ENCODE measurements around the gene PPP2R3A.

The PPP2R3A gene

GRCh38 chr3:136022529-136023263 lies 57.2 kb downstream of the PPP2R3A start:
- no peak for DNase-seq (ENCODE audit: low spot score)

GRCh38 chr3:136023264-136023978 lies 57.9 kb downstream of the PPP2R3A start:
- no peak for DNase-seq (ENCODE audit: low spot score)

GRCh38 chr3:136036306-136036705 lies 70.8 kb downstream of the PPP2R3A start:
- DNase-seq (ENCODE audit: low spot score): no peak

GRCh38 chr3:136038668-136039067 lies 73.1 kb downstream of the PPP2R3A start:
- DNase-seq (ENCODE audit: low spot score): no peak

GRCh38 chr3:136042608-136043221 lies 77.2 kb downstream of the PPP2R3A start:
- no peak for DNase-seq (ENCODE audit: low spot score)

GRCh38 chr3:136044980-136045745 lies 79.6 kb downstream of the PPP2R3A start:
- DNase-seq (ENCODE audit: low spot score): no peak

GRCh38 chr3:136048068-136048467 lies 82.5 kb downstream of the PPP2R3A start:
- DNase-seq (ENCODE audit: low spot score): no peak

GRCh38 chr3:136050250-136050649 lies 84.7 kb downstream of the PPP2R3A start:
- DNase-seq (ENCODE audit: low spot score): no peak

GRCh38 chr3:136055491-136055890 lies 90.0 kb downstream of the PPP2R3A start:
- no peak for DNase-seq (ENCODE audit: low spot score)

GRCh38 chr3:136067211-136067610 lies 101.7 kb downstream of the PPP2R3A start:
- DNase-seq (ENCODE audit: low spot score): no peak

- no peak for DNase-seq (ENCODE audit: low spot score)
These were observed 103.2 kb downstream of the PPP2R3A start for GRCh38 chr3:136068708-136069107.

GRCh38 chr3:136069933-136070332 lies 104.4 kb downstream of the PPP2R3A start:
- no peak for DNase-seq (ENCODE audit: low spot score)

GRCh38 chr3:136070334-136070733 lies 104.8 kb downstream of the PPP2R3A start:
- no peak for DNase-seq (ENCODE audit: low spot score)

GRCh38 chr3:136070953-136071949 lies 105.7 kb downstream of the PPP2R3A start:
- no peak for DNase-seq (ENCODE audit: low spot score)

GRCh38 chr3:136074546-136075170 lies 109.1 kb downstream of the PPP2R3A start:
- no peak for DNase-seq (ENCODE audit: low spot score)

GRCh38 chr3:136075218-136075808 lies 109.8 kb downstream of the PPP2R3A start:
- peak; percentile 76 for DNase-seq (ENCODE audit: low spot score)

GRCh38 chr3:136075811-136076210 lies 110.3 kb downstream of the PPP2R3A start:
- DNase-seq (ENCODE audit: low spot score): no peak

GRCh38 chr3:136078421-136079364 lies 113.2 kb downstream of the PPP2R3A start:
- no peak for DNase-seq (ENCODE audit: low spot score)
